Mucosa of descending colon (tissue), 3 donors: Measurements from ENCODE around the gene SYT11. TPM values are rescaled to one million over a fixed set of nuclear protein-coding genes. Genes with fewer than 3 reads are reported as not detected.
"Not testable (repeated sequence)": the region's sequence is repeated elsewhere in the genome, so short reads cannot be mapped to it uniquely, and the experiment has no call there.

Experiments used
- ATAC-seq: fragments of 200-7000 bp; cut with Tn5 transposase; one replicate; pipeline ENCODE4 v1.9.1; 2020; ENCODE audit warnings: mild to moderate bottlenecking, moderate library complexity
- DNase-seq, 3 donors: peaks; one replicate each; pipeline ENCODE4 v3.0.0-alpha.2; 2020
- H3K36me3 ChIP-seq: fragments of 200-600 bp; one replicate; pipeline ENCODE4 v1.8.0; 2021; ENCODE audit warnings: low read depth, mild to moderate bottlenecking
- H3K4me1 ChIP-seq: fragments of 200-600 bp; one replicate; pipeline ENCODE4 v1.8.0; 2021; ENCODE audit warnings: low read depth, mild to moderate bottlenecking
- H3K4me3 ChIP-seq: fragments of 200-600 bp; one replicate; pipeline ENCODE4 v1.8.0; 2021; ENCODE audit warnings: mild to moderate bottlenecking
- H3K9me3 ChIP-seq: fragments of 200-600 bp; one replicate; pipeline ENCODE4 v1.8.0; 2021; ENCODE audit warnings: mild to moderate bottlenecking
- intact Hi-C, 2 donors: fragments of 100-400 bp; cut with DNase I in 1 of 2; cut with micrococcal nuclease in 1 of 2; formaldehyde crosslinking; loops; one replicate each; pipeline versions ENCODE4 v1.11.0 to v1.11.1; 2022; cut with DNase I, micrococcal nuclease
- total RNA-seq, 3 donors: library from RNA; stranded (reverse); fragmentation: NEBNext Ultra II Directional in 2 of 3; extraction: Animal tissue kit (Norgen Biotek cat#: 25700) in 2 of 3; gene quantifications; one replicate each; pipeline versions ENCODE4 v1.2.1 to v1.2.4, GENCODE V29; 2021 to 2023
- TF ChIP-seq, protein P1 (sequence below): fragments of 200-600 bp; IDR thresholded peaks from one replicate; pipeline ENCODE4 v1.8.0; 2022; ENCODE audit warnings: antibody characterized with exemption, mild to moderate bottlenecking
- donor health status: DM: no; HTN: no; CAD: no; lungs with moderate emphysema.
- donor health status: DM: no; HTN: no; CAD: no.
- donor health status: DM: no; HTN: yes; CAD: no.

Gene SYT11
- total RNA-seq, 3 donors from 2014 or later, result 1.6 to 18.4 (median 3.2) TPM

GRCh38 chr1:155918660-155919059 is 59.3 kb downstream of the SYT11 start:
- intact Hi-C loops, result no loop called here
- Histone ChIP-seq H3K4me3 (no peak overlapping the region), H3K36me3 (peaks cover 45% of the 10 kb centered on the region), H3K9me3 (no peaks in the 10 kb centered on the region), H3K4me1 (no peaks in the 10 kb centered on the region)
- TF ChIP-seq, protein P1, sequence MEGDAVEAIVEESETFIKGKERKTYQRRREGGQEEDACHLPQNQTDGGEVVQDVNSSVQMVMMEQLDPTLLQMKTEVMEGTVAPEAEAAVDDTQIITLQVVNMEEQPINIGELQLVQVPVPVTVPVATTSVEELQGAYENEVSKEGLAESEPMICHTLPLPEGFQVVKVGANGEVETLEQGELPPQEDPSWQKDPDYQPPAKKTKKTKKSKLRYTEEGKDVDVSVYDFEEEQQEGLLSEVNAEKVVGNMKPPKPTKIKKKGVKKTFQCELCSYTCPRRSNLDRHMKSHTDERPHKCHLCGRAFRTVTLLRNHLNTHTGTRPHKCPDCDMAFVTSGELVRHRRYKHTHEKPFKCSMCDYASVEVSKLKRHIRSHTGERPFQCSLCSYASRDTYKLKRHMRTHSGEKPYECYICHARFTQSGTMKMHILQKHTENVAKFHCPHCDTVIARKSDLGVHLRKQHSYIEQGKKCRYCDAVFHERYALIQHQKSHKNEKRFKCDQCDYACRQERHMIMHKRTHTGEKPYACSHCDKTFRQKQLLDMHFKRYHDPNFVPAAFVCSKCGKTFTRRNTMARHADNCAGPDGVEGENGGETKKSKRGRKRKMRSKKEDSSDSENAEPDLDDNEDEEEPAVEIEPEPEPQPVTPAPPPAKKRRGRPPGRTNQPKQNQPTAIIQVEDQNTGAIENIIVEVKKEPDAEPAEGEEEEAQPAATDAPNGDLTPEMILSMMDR, result no peak
- ATAC-seq, result no peak
- no peak for DNase-seq

DNA sequence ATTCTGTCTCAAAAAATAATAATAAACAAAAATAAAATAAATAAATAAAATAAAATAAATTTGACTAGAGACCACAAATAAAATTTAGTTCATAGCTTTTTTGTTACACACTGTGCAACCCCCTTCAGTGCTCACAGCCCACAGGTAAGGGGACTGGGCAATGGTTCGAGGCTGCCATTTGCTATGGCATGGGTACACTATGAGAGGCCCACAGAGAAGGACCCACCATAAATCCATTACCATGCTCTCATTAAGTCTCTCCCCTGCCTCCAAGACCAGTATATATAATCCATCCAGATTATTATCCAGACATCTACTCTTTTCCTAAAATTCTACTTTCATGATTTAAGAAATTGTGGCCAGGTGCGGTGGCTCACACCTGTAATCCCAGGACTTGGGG is 60.4 kb downstream of the SYT11 start:
- Histone ChIP-seq H3K9me3 (no peaks in the 10 kb centered on the region), H3K36me3 (peaks cover 47% of the 10 kb centered on the region), H3K4me1 (no peaks in the 10 kb centered on the region), H3K4me3 (no peak overlapping the region)
- intact Hi-C loops, result no loop called here
- no peak for DNase-seq
- no peak for ATAC-seq
- TF ChIP-seq, protein P1, result no peak

GRCh38 chr1:155920717-155921116 is 61.4 kb downstream of the SYT11 start:
- ATAC-seq (peak; percentile 51), DNase-seq (no peak)
- no peak overlapping the region for H3K4me3 ChIP-seq
- H3K36me3 ChIP-seq, result peaks cover 48% of the 10 kb centered on the region
- intact Hi-C loops, result no loop called here
- no peaks in the 10 kb centered on the region for H3K4me1 ChIP-seq
- TF ChIP-seq, protein P1, result no peak
- H3K9me3 ChIP-seq, result no peaks in the 10 kb centered on the region

DNA sequence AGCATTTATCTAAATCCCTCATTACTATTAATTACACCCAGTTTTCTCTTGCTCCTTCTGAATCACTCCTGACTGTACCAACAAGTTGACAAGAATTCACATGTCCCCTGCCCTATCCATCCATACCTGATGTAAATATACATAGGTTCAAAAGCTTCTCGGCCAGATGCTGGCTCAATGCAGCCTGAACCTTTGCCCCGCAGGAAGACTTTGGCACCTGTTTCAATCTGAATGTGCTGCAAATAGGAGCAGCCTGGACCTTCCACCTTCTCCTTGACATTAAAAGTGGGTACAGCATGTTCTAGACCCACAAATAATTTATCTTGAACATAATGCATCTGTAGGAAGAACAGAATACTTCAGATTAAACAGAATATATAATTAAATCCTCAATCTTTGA is 66.1 kb downstream of the SYT11 start:
- intact Hi-C loops, result no loop called here
- peaks cover 45% of the 10 kb centered on the region for H3K36me3 ChIP-seq
- H3K4me3 ChIP-seq, result no peak overlapping the region
- ATAC-seq, result no peak
- H3K9me3 ChIP-seq, result no peaks in the 10 kb centered on the region
- no peak for DNase-seq
- TF ChIP-seq, protein P1, result no peak
- peaks cover 10% of the 10 kb centered on the region for H3K4me1 ChIP-seq

GRCh38 chr1:155929057-155929456 is 69.7 kb downstream of the SYT11 start:
- TF ChIP-seq, protein P1, result no peak
- ATAC-seq, result peak; percentile 41
- no peak overlapping the region for H3K4me3 ChIP-seq
- no peak for DNase-seq
- H3K4me1 ChIP-seq, result peaks cover 41% of the 10 kb centered on the region
- peaks cover 28% of the 10 kb centered on the region for H3K36me3 ChIP-seq
- intact Hi-C loops, result no loop called here
- H3K9me3 ChIP-seq, result no peaks in the 10 kb centered on the region

DNA sequence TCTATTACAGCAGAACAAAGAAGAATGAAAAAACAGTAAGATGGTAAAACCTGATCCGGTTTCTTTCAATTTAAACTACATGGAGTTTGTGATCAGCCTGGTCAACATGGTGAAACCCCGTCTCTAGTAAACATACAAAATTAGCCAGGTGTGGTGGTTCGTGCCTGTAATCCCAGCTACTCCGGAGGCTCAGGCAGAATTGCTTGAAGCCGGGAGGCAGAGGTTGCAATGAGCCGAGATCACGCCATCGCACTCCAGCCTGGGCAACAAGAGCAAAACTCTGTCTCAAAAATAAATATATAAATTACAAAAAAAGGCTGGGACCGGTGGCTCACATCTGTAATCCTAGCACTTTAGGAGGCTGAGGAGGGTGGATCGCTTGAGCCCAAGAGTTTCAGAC is 71.4 kb downstream of the SYT11 start:
- ATAC-seq, result not testable (repeated sequence)

More for the DNA sequence above, 71.4 kb downstream of the SYT11 start:
- H3K4me1 ChIP-seq, result peaks cover 48% of the 10 kb centered on the region
- peaks cover 27% of the 10 kb centered on the region for H3K36me3 ChIP-seq
- H3K4me3 ChIP-seq, DNase-seq, intact Hi-C loops, H3K9me3 ChIP-seq: not testable (repeated sequence)
